IPS DF 4.7 (cell line): ENCODE results near the gene CSN3.

ENCODE experiments used
- DNase-seq: peaks from one replicate; pipeline ENCODE4 v3.0.0-alpha.2; 2013; ENCODE audit warnings: low spot score; ENCODE audit errors: extremely low read depth

The CSN3 gene

GRCh38 chr4:70291341-70291740 is 48.9 kb downstream of the CSN3 start:
- no peak for DNase-seq

GRCh38 chr4:70297576-70297975 is 55.2 kb downstream of the CSN3 start:
- no peak for DNase-seq

GRCh38 chr4:70298051-70298450 is 55.7 kb downstream of the CSN3 start:
- DNase-seq, result no peak

GRCh38 chr4:70299643-70300042 is 57.2 kb downstream of the CSN3 start:
- no peak for DNase-seq

GRCh38 chr4:70300215-70300614 is 57.8 kb downstream of the CSN3 start:
- no peak for DNase-seq
